Heart right ventricle (tissue), 16 donors: ENCODE results near the gene CTDSPL. TPM values are rescaled to one million over a fixed set of nuclear protein-coding genes. Genes with fewer than 3 reads are reported as not detected.

Experiments used
- ATAC-seq, 8 donors: fragments of 200-7000 bp; cut with Tn5 transposase; one replicate each; pipeline ENCODE4 v1.9.1; 2020; ENCODE audit warnings: mild to moderate bottlenecking in 8 of 8, moderate library complexity in 8 of 8, moderate number of reproducible peaks in 1 of 8
- DNase-seq, 2 donors: peaks; one replicate each; pipeline ENCODE4 v3.0.0-alpha.2; 2020
- H3K27ac ChIP-seq, 10 donors: fragments of 200-600 bp; sonication (generic) in 2 of 10; one replicate each; pipeline versions ENCODE4 v1.5.0 to v1.8.0; 2020 to 2022; ENCODE audit warnings: mild to moderate bottlenecking in 3 of 10
- H3K27me3 ChIP-seq, 7 donors: fragments of 200-600 bp; one replicate each; pipeline ENCODE4 v1.8.0; 2021 to 2022; ENCODE audit warnings: mild to moderate bottlenecking in 2 of 7
- H3K36me3 ChIP-seq, 9 donors: fragments of 200-600 bp; sonication (generic) in 1 of 9; one replicate each; pipeline versions ENCODE4 v1.5.0 to v1.8.0; 2020 to 2022; ENCODE audit warnings: mild to moderate bottlenecking in 2 of 9
- H3K4me1 ChIP-seq, 9 donors: fragments of 200-600 bp; sonication (generic) in 1 of 9; one replicate each; pipeline versions ENCODE4 v1.5.0 to v1.8.0; 2020 to 2022; ENCODE audit warnings: mild to moderate bottlenecking in 4 of 9
- H3K4me3 ChIP-seq, 10 donors: fragments of 200-600 bp; sonication (generic) in 2 of 10; one replicate each; pipeline versions ENCODE4 v1.5.0 to v1.8.0; 2020 to 2022; ENCODE audit warnings: mild to moderate bottlenecking in 7 of 10, moderate library complexity in 2 of 10
- H3K9me3 ChIP-seq, 11 donors: fragments of 200-600 bp in 10 of 11; sonication (generic) in 2 of 11; one replicate each; pipeline versions ENCODE4 v1.5.0 to v1.8.0; 2013 to 2022; ENCODE audit warnings: mild to moderate bottlenecking in 2 of 11, control low read depth in 1 of 11, moderate library complexity in 1 of 11
- CTCF ChIP-seq, 9 donors: fragments of 200-600 bp; sonication (generic) in 2 of 9; IDR thresholded peaks; one replicate each; pipeline versions ENCODE4 v1.5.0 to v1.8.0; 2021 to 2022; ENCODE audit warnings: antibody characterized with exemption in 9 of 9, mild to moderate bottlenecking in 5 of 9, moderate library complexity in 1 of 9
- WGBS, 2 donors: extraction: QIAGEN DNeasy Blood & Tissue Kit; methylation state at CpG; one replicate each; pipeline ENCODE4 v1.1.7; 2013; ENCODE audit warnings: inconsistent platforms in 1 of 2; 5-methylcytosine and 5-hydroxymethylcytosine counted together
- intact Hi-C, 10 donors: fragments of 100-400 bp; cut with DNase I; formaldehyde crosslinking; loops; one replicate each; pipeline versions ENCODE4 v1.11.1 to v1.14.2; 2022
- polyA plus RNA-seq, 2 donors: library from polyadenylated mRNA; stranded (reverse); fragments of 200-250 nt; gene quantifications; one replicate each; pipeline ENCODE4 v1.2.3, GENCODE V29; 2013
- total RNA-seq, 10 donors: library from RNA; stranded (reverse); fragmentation: NEBNext Ultra II Directional in 3 of 10; extraction: Animal tissue kit (Norgen Biotek cat#: 25700) in 3 of 10; gene quantifications; one replicate each; pipeline versions ENCODE4 v1.2.1 to v1.2.4, GENCODE V29; 2021 to 2023
- donor health status: Arrhythmogenic right ventricular cardiomyopathy.
- donor health status: ischemic (EF 13 %, LVEDD 7.1; RV severe dilation, severe dysfunction).
- donor health status: healthy with polysubstance abuse.
- donor health status: DM: no; HTN: yes; CAD: no.
- donor health status: DM: no; HTN: no; CAD: no.
- donor health status: ischemic (EF 25% LVEDD 6.9; RV normal size, moderate dysfunction).
- donor health status: ischemic (EF 25% LVEDD 5.7; RV mildly dilated, moderate dysfunction).
- donor health status: healthy.
- donor health status: DM: yes; HTN: yes; CAD: no.
- donor health status: Ischemic cardiomyopathy.
- donor health status: ischemic (EF 35%, LVEDD 5.7; RV mildly dilated, moderate dysfunction).
- donor health status: nonischemic (EF 11% LVEDD 7.7; RV severe dilation, severe dysfunction).
- donor health status: DM: yes; HTN: yes; CAD: no.
- donor health status: PGD.
- donor health status: ischemic (EF 29% LVEDD 5.4; RV normal size, mild dysfunction).
- donor health status: nonischemic (EF 23%, LVEDD 6.1; RV moderate dilation, normal function).

The CTDSPL gene
- total and polyA plus RNA-seq, 12 donors, result 5.4 to 51.5 (median 41.2) TPM

- peaks cover 10 to 66% (median 51%) of the 10 kb centered on the region in 9 donors for H3K4me1 ChIP-seq
- WGBS, 2 donors, result 98 to 100% methylated on average over 1 of the region's 1 CpG
Observed at GRCh38 chr3:37964716-37965115, 103.0 kb downstream of the CTDSPL start.

GRCh38 chr3:37967260-37967881, 105.7 kb downstream of the CTDSPL start:
- ATAC-seq (peak; percentile 59 to 80 (median 73)), DNase-seq (peak; percentile 63 to 69)
- peaks cover 0 to 50% (median 0%) of the 10 kb centered on the region in 9 donors for H3K36me3 ChIP-seq
- TF ChIP-seq CTCF (IDR thresholded peaks at IDR 0.05), result peak; percentile 60 to 90 (median 87)
- H3K9me3 ChIP-seq, result no peaks in the 10 kb centered on the region
- H3K4me3 ChIP-seq, result no peak overlapping the region
- H3K27ac ChIP-seq, result peak overlapping the region in 6 of 10 donors; percentile 0 to 84 (median 68)
- H3K27me3 ChIP-seq, result no peaks in the 10 kb centered on the region
- 41 to 44% methylated on average over 7 of the region's 7 CpGs for WGBS, 2 donors
- intact Hi-C loops, result loop anchor here in 8 of 10 donors (1.0 to 5.0 kb wide), 5 partner anchors 111 to 115 kb away; no protein-coding TSS in a partner anchor
- H3K4me1 ChIP-seq, result peaks cover 10 to 64% (median 41%) of the 10 kb centered on the region in 9 donors

More at GRCh38 chr3:37964716-37965115, 103.0 kb downstream of the CTDSPL start:
- intact Hi-C loops, result loop anchor here in 2 of 10 donors (5.0 kb wide), 1 partner anchor 112 kb away; no protein-coding TSS in a partner anchor
- Histone ChIP-seq H3K27ac (no peak overlapping the region), H3K9me3 (no peaks in the 10 kb centered on the region), H3K27me3 (no peaks in the 10 kb centered on the region), H3K36me3 (peaks cover 0 to 33% (median 0%) of the 10 kb centered on the region in 9 donors), H3K4me3 (no peak overlapping the region)
- TF ChIP-seq CTCF (IDR thresholded peaks at IDR 0.05), result no peak
- DNase-seq (no peak), ATAC-seq (no peak)

- no peak for TF ChIP-seq CTCF (IDR thresholded peaks at IDR 0.05)
- intact Hi-C loops, result loop anchor here in 3 of 10 donors (1.0 to 5.0 kb wide), 2 partner anchors 113 to 116 kb away; no protein-coding TSS in a partner anchor
- ATAC-seq (peak in 1 of 8 donors; percentile 3), DNase-seq (no peak)
- Histone ChIP-seq H3K27me3 (no peaks in the 10 kb centered on the region), H3K4me1 (peaks cover 10 to 60% (median 33%) of the 10 kb centered on the region in 9 donors), H3K36me3 (peaks cover 0 to 57% (median 0%) of the 10 kb centered on the region in 9 donors), H3K4me3 (no peak overlapping the region), H3K9me3 (no peaks in the 10 kb centered on the region), H3K27ac (peak overlapping the region; percentile 10 to 84 (median 66))
- WGBS, 2 donors, result 63 to 64% methylated on average over 9 of the region's 9 CpGs
Observed at GRCh38 chr3:37968199-37968598, 106.5 kb downstream of the CTDSPL start.

- H3K36me3 ChIP-seq, result peaks cover 0 to 63% (median 0%) of the 10 kb centered on the region in 9 donors
- H3K27me3 ChIP-seq, result no peaks in the 10 kb centered on the region
- 57 to 66% methylated on average over 15 of the region's 15 CpGs for WGBS, 2 donors
- intact Hi-C loops, result loop anchor here in 3 of 10 donors (1.0 to 5.0 kb wide), 2 partner anchors 114 to 117 kb away; no protein-coding TSS in a partner anchor
- peaks cover 10 to 62% (median 28%) of the 10 kb centered on the region in 9 donors for H3K4me1 ChIP-seq
- TF ChIP-seq CTCF (IDR thresholded peaks at IDR 0.05), result no peak
- H3K9me3 ChIP-seq, result no peaks in the 10 kb centered on the region
- H3K27ac ChIP-seq, result peak overlapping the region; percentile 11 to 84 (median 66)
- ATAC-seq, result peak; percentile 22 to 67 (median 48)
- peak overlapping the region in 1 of 10 donors; percentile 6 for H3K4me3 ChIP-seq
- no peak for DNase-seq
Observed at GRCh38 chr3:37968813-37969595, 107.3 kb downstream of the CTDSPL start.
